ENCODE measurements around the gene TAS2R10.

DNA sequence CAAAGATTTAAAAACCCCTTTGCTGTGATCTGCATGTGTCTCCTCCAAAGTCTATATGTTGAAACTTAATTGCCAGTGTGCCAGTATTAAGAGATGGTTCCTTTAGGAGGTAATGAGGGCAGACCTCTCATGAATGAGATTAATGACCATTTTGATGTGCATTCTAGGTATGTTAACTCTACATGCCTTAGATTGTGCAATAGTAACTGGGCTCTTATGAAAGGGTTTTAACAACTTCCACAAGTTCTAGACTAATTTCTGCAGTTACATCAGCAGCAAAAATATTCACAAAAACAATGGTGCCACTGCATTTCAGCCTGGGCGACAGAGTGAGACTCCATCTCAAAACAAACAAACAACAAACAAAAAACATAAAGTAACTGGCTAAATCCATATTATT is 3.8 kb upstream of the TAS2R10 start:
- TF ChIP-seq, protein P1, sequence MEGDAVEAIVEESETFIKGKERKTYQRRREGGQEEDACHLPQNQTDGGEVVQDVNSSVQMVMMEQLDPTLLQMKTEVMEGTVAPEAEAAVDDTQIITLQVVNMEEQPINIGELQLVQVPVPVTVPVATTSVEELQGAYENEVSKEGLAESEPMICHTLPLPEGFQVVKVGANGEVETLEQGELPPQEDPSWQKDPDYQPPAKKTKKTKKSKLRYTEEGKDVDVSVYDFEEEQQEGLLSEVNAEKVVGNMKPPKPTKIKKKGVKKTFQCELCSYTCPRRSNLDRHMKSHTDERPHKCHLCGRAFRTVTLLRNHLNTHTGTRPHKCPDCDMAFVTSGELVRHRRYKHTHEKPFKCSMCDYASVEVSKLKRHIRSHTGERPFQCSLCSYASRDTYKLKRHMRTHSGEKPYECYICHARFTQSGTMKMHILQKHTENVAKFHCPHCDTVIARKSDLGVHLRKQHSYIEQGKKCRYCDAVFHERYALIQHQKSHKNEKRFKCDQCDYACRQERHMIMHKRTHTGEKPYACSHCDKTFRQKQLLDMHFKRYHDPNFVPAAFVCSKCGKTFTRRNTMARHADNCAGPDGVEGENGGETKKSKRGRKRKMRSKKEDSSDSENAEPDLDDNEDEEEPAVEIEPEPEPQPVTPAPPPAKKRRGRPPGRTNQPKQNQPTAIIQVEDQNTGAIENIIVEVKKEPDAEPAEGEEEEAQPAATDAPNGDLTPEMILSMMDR (optimal IDR thresholded peaks at IDR 0.05 in 1 of 3, IDR thresholded peaks at IDR 0.05 in 1 of 3, conservative IDR thresholded peaks at IDR 0.05 in 1 of 3; ENCODE audit: extremely low read depth in 1 of 3, insufficient read depth in 2 of 3, low read length in 3 of 3): no peak
- TF ChIP-seq EZH2 (IDR thresholded peaks at IDR 0.05; ENCODE audit: low read length): no peak

Data from keratinocyte (primary cell).